H9 (cell line): Measurements from ENCODE around the gene ZNF317. TPM values are rescaled to one million over a fixed set of nuclear protein-coding genes. Genes with fewer than 3 reads are reported as not detected.

Experiments
- DNase-seq: peaks from one replicate; pipeline ENCODE4 v3.0.0-alpha.2; 2017
- H2AFZ ChIP-seq: one replicate; pipeline ENCODE4 v1.6.1; 2013; ENCODE audit warnings: mild to moderate bottlenecking, low read length, control low read depth, moderate library complexity
- H2AK5ac ChIP-seq: 2 replicates; pipeline ENCODE4 v1.6.1; 2013; ENCODE audit warnings: low read length, control low read depth, mixed read lengths; ENCODE audit not compliant: insufficient read length
- H2BK120ac ChIP-seq: one replicate; pipeline ENCODE4 v1.6.1; 2013; ENCODE audit warnings: low read depth, mild to moderate bottlenecking, low read length, control low read depth, inconsistent platforms; ENCODE audit not compliant: poor library complexity, severe bottlenecking
- H2BK12ac ChIP-seq: 2 replicates; pipeline ENCODE4 v1.6.1; 2013; ENCODE audit warnings: low read length, control low read depth, mixed read lengths, low read depth; ENCODE audit not compliant: insufficient read length
- H2BK15ac ChIP-seq: 2 replicates; pipeline ENCODE4 v1.6.1; 2013; ENCODE audit warnings: low read depth, low read length, control low read depth
- H2BK20ac ChIP-seq: one replicate; pipeline ENCODE4 v1.6.1; 2013; ENCODE audit warnings: low read depth, mild to moderate bottlenecking, low read length, control low read depth, inconsistent platforms; ENCODE audit not compliant: poor library complexity, severe bottlenecking
- H2BK5ac ChIP-seq: 2 replicates; pipeline ENCODE4 v1.6.1; 2013; ENCODE audit warnings: low read length, control low read depth, mixed read lengths; ENCODE audit not compliant: insufficient read length
- H3K14ac ChIP-seq: 2 replicates; pipeline ENCODE4 v1.6.1; 2013; ENCODE audit warnings: low read length, control low read depth; ENCODE audit not compliant: insufficient read depth
- H3K18ac ChIP-seq: 2 replicates; pipeline ENCODE4 v1.6.1; 2013; ENCODE audit warnings: low read depth, mild to moderate bottlenecking, mixed read lengths, low read length, control low read depth; ENCODE audit not compliant: insufficient read length
- H3K23ac ChIP-seq: 2 replicates; pipeline ENCODE4 v1.6.1; 2013; ENCODE audit warnings: low read length, control low read depth, mixed read lengths, low read depth; ENCODE audit not compliant: insufficient read length
- H3K23me2 ChIP-seq: 2 replicates; pipeline ENCODE4 v1.6.1; 2013; ENCODE audit warnings: low read depth, mild to moderate bottlenecking, mixed read lengths, low read length, control low read depth; ENCODE audit not compliant: insufficient read length, poor library complexity, severe bottlenecking
- H3K27ac ChIP-seq: 2 replicates; pipeline ENCODE4 v1.5.1; 2013; ENCODE audit warnings: low read length, control low read depth, mixed read lengths, low read depth; ENCODE audit not compliant: insufficient read length
- H3K27me3 ChIP-seq: 2 replicates; pipeline ENCODE4 v1.6.1; 2013; ENCODE audit warnings: low read length, control low read depth, inconsistent platforms; ENCODE audit not compliant: insufficient read depth
- H3K4ac ChIP-seq: 2 replicates; pipeline ENCODE4 v1.6.1; 2013; ENCODE audit warnings: low read depth, mild to moderate bottlenecking, control low read depth, inconsistent platforms, low read length, moderate library complexity
- H3K4me1 ChIP-seq: 2 replicates; pipeline ENCODE4 v1.6.1; 2013; ENCODE audit warnings: low read length, control low read depth, inconsistent platforms; ENCODE audit not compliant: insufficient read depth
- H3K4me2 ChIP-seq: 2 replicates; pipeline ENCODE4 v1.6.1; 2013; ENCODE audit warnings: low read length, control low read depth, mixed read lengths; ENCODE audit not compliant: insufficient read length, insufficient read depth
- H3K56ac ChIP-seq: 2 replicates; pipeline ENCODE4 v1.6.1; 2013; ENCODE audit warnings: low read depth, mild to moderate bottlenecking, mixed read lengths, low read length, control low read depth; ENCODE audit not compliant: insufficient read length
- H3K79me1 ChIP-seq: 2 replicates; pipeline ENCODE4 v1.6.1; 2013; ENCODE audit warnings: low read depth, mild to moderate bottlenecking, moderate library complexity, low read length, control low read depth, inconsistent platforms; ENCODE audit not compliant: insufficient read depth, poor library complexity, severe bottlenecking
- H3K79me2 ChIP-seq: 2 replicates; pipeline ENCODE4 v1.6.1; 2013; ENCODE audit warnings: low read length, control low read depth, inconsistent platforms; ENCODE audit not compliant: insufficient read depth
- H3K9ac ChIP-seq: 2 replicates; pipeline ENCODE4 v1.6.1; 2013; ENCODE audit warnings: low read length, control low read depth, mixed read lengths; ENCODE audit not compliant: insufficient read length; ENCODE audit errors: extremely low read depth
- H3K9me3 ChIP-seq: one replicate; pipeline ENCODE4 v1.6.1; 2013; ENCODE audit warnings: low read depth, low read length, inconsistent platforms; ENCODE audit not compliant: control insufficient read depth
- H3T11ph ChIP-seq: one replicate; pipeline ENCODE4 v1.6.1; 2013; ENCODE audit warnings: mild to moderate bottlenecking, low read length, control low read depth, inconsistent platforms
- H4K20me1 ChIP-seq: one replicate; pipeline ENCODE4 v1.6.1; 2013; ENCODE audit not compliant: control insufficient read depth, insufficient read length, insufficient read depth
- H4K5ac ChIP-seq: 2 replicates; pipeline ENCODE4 v1.6.1; 2013; ENCODE audit warnings: low read depth, mild to moderate bottlenecking, mixed read lengths, low read length, control low read depth; ENCODE audit not compliant: insufficient read length
- H4K8ac ChIP-seq: replicated peaks from 2 replicates; pipeline ENCODE4 v1.6.1; 2013; ENCODE audit warnings: low read length, control low read depth, mixed read lengths, low read depth; ENCODE audit not compliant: insufficient read length
- H4K91ac ChIP-seq: 2 replicates; pipeline ENCODE4 v1.6.1; 2013; ENCODE audit warnings: low read depth, mild to moderate bottlenecking, moderate library complexity, mixed read lengths, low read length, control low read depth; ENCODE audit not compliant: insufficient read length
- H3K27ac Mint-ChIP-seq, 3 experiments: 2 replicates in 2 of 3; 3 replicates in 1 of 3; pipeline ENCODE4 v1.8.0; 2020 to 2021; ENCODE audit warnings: mixed read lengths in 3 of 3, mild to moderate bottlenecking in 1 of 3, moderate library complexity in 1 of 3
- H3K27me3 Mint-ChIP-seq: 2 replicates; pipeline ENCODE4 v1.8.0; 2021; ENCODE audit warnings: low read depth, mild to moderate bottlenecking, moderate library complexity, mixed read lengths
- H3K36me3 Mint-ChIP-seq, 3 experiments: 2 replicates in 2 of 3; 3 replicates in 1 of 3; pipeline ENCODE4 v1.8.0; 2020 to 2021; ENCODE audit warnings: low read depth in 3 of 3, mixed read lengths in 3 of 3; ENCODE audit not compliant: insufficient read depth in 1 of 3
- H3K4me1 Mint-ChIP-seq, 2 experiments: 2 replicates each; pipeline ENCODE4 v1.8.0; 2020; ENCODE audit warnings: mixed read lengths in 2 of 2
- H3K4me3 Mint-ChIP-seq, 2 experiments: 2 replicates in 1 of 2; 3 replicates in 1 of 2; pipeline ENCODE4 v1.8.0; 2020 to 2021; ENCODE audit warnings: mild to moderate bottlenecking in 2 of 2, mixed read lengths in 2 of 2, moderate library complexity in 1 of 2
- H3K9me3 Mint-ChIP-seq, 2 experiments: 2 replicates in 1 of 2; 3 replicates in 1 of 2; pipeline ENCODE4 v1.8.0; 2020; ENCODE audit warnings: mild to moderate bottlenecking in 2 of 2, mixed read lengths in 2 of 2, moderate library complexity in 1 of 2
- CTCF ChIP-seq: fragments of 200-600 bp; sonication (generic); conservative IDR thresholded peaks from 3 replicates; pipeline ENCODE4 v1.8.0; 2021; ENCODE audit warnings: antibody characterized with exemption, mild to moderate bottlenecking
- WGBS: extraction: QIAGEN DNeasy Blood & Tissue Kit; methylation state at CpG from one replicate; pipeline ENCODE4 v1.1.7; 2013; ENCODE audit warnings: missing lambda C conversion rate, low lambda C conversion rate, mixed read lengths; ENCODE audit not compliant: insufficient read length; ENCODE audit errors: extremely low coverage; 5-methylcytosine and 5-hydroxymethylcytosine counted together
- total RNA-seq: library from RNA; stranded (reverse); gene quantifications from 2 replicates; pipeline ENCODE4 v1.2.1, GENCODE V29; 2021

The ZNF317 gene
- total RNA-seq, 1 experiment from 2014 or later: 52.8 TPM

- Mint-ChIP-seq H3K36me3 (peaks cover 8 to 17% (median 9%) of the 10 kb centered on the region in 3 experiments), H3K9me3 (peaks cover 44 to 52% of the 10 kb centered on the region in 2 experiments), H3K27me3 (peaks cover 2% of the 10 kb centered on the region), H3K4me3 (no peak overlapping the region), H3K4me1 (no peaks in the 10 kb centered on the region), H3K27ac (no peak overlapping the region)
- no peak overlapping the region for H3K4me2 ChIP-seq
- no peaks in the 10 kb centered on the region for H3K27me3 ChIP-seq
- no peak overlapping the region for H3K27ac ChIP-seq
- no peak overlapping the region for H2BK15ac ChIP-seq
- DNase-seq: no peak
- no peak overlapping the region for H3K23ac ChIP-seq
- H4K91ac ChIP-seq: no peak overlapping the region
- no peaks in the 10 kb centered on the region for H3K79me2 ChIP-seq
- no peak overlapping the region for H4K5ac ChIP-seq
- H3K23me2 ChIP-seq: no peaks in the 10 kb centered on the region
- no peak overlapping the region for H3K4ac ChIP-seq
- no peak overlapping the region for H2BK120ac ChIP-seq
- H2AFZ ChIP-seq: no peak overlapping the region
- no peaks in the 10 kb centered on the region for H3K79me1 ChIP-seq
- no peak overlapping the region for H3T11ph ChIP-seq
- H2BK5ac ChIP-seq: no peak overlapping the region
- H3K4me1 ChIP-seq: no peaks in the 10 kb centered on the region
- no peak overlapping the region for H3K9ac ChIP-seq
- no peak overlapping the region for H2AK5ac ChIP-seq
- WGBS: no CpG with 5 or more reads among the region's 17 CpGs
- H4K8ac ChIP-seq: no peak overlapping the region
- H4K20me1 ChIP-seq: no peaks in the 10 kb centered on the region
- TF ChIP-seq CTCF: no peak
- H3K56ac ChIP-seq: no peak overlapping the region
- no peaks in the 10 kb centered on the region for H3K9me3 ChIP-seq
- no peak overlapping the region for H2BK12ac ChIP-seq
- no peak overlapping the region for H2BK20ac ChIP-seq
- H3K18ac ChIP-seq: no peak overlapping the region
- H3K14ac ChIP-seq: no peak overlapping the region
Observed at GRCh38 chr19:9183000-9183399, 42.8 kb downstream of the ZNF317 start.
